GM19397 (cell line): Measurements from ENCODE around the gene ADAMTS16.

Experiments
- ATAC-seq: cut with Tn5 transposase; IDR thresholded peaks from one replicate; pipeline ENCODE4 v1.9.1; 2021; ENCODE audit warnings: mild to moderate bottlenecking, moderate library complexity; ENCODE audit not compliant: unreplicated experiment

The ADAMTS16 gene

DNA sequence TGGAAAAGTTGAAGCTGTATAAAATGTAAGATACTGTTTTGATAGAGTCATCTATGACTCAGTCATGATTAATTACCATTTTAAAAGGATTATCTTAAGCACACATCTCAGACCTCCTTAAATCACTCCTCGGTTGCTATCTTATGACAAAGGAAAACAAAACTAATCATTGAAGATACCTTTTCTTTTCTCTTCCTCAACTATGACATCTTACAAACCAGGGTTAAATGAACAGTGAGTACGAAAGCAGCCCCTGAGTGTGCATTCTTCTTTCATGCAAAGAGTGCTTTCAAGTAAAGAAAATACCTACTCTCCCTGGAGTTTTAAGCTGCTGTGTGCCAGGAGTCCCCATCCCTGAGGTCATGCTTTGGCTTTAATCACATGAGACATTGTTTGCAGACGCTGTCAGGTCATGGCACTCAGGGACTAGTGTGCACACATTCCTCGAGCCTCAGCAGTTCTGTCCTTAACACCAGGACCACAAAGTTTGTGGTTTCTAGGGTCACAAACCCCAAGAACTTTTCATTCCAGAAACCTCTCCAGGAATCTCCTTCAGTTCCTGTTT, 195.7 kb downstream of the ADAMTS16 start:
- ATAC-seq = no peak

DNA sequence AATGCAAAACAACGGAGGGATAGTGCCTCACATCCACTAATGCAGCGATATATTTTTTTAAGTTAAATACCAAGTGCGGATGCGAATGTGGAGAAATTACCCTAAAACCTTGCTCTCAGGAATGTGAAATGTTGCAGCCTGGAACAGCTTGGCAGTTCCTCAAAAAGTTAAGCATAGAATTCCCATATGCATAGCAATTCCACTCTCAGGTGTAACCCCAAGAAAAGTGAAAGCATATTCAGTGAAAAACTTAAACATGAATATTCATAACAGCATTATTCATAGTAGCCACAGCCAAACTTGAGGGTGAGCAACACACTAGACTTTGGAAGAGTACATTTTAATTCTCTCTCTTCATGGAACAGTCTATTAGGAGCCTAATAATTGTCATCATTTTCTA, 199.1 kb downstream of the ADAMTS16 start:
- ATAC-seq = no peak

DNA sequence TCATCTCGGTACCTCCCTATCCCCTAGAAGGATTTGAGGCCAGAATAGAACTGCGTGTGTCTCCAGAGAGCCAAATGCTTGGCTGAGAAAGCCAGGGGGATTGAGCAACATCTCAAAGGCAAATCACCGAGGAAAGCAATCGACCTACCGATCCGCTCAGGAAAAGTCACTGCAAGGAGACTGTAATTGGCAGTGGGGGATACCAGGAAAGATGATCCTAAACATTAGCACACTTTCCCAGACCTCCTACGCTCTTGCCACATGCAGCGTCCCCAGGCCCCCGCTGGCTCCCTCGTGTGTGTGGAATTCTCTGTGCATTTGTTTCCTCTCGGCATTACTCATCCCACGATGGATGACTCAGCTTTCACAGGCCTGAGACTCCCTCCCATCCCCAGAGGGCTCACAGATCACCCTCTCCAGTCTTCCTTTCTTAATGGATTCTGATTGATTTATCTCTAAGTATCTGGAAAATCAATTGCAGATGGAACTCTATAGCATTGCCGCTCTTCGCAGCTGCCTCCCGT, 200.1 kb downstream of the ADAMTS16 start:
- ATAC-seq = no peak

DNA sequence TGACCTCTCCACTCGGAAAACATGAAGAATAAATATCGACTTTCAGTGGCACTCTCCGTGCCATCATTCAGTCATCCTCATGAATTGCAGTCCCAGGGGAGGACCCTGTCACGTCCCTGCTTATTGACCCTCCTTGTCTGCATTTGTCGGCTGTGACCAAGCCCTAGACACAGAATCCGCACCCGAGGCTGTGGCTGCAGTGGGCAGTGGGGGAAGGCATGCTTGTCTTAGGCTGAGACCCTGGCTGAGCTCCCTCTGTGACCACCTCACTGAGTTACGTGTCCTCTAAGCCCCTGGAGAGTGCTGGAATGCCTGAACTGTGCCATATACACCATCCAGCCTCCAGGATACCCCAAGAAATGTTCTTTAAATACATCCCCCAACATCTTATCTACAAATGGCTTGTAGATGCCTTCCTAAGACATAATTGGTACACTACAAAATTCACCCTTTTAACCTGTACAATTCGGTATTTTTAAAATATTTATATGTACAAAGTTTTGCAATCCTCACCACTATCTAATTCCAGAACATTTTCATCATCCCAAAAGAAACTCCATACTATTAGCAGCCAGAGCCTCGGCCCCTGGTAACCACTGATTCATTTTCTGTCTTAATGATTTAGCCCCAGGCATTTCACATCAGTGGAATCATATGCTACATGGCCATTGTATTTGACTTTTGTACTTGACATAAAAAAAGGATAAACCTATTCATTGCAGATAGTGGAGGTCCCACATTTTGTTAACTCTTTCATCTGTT, 201.6 kb downstream of the ADAMTS16 start:
- ATAC-seq = no peak

DNA sequence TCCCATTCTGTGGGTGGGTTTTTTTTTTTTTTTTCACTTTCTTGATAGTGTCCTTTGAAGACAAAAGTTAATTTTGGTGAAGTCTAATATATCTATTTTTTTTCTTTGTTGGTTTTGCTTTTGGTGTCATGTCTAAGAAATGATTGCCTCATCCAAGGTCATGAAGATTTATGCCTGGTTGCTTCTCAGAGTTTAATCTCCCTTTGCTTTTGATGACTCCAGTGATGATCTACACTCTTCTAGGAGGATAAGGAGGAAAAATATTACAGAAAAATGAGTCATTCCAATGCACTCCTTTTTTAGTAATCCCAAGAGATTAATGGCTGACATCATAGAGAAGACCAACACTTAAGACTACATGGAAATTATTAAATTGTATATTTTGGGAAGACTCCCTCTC, 202.7 kb downstream of the ADAMTS16 start:
- no peak for ATAC-seq

DNA sequence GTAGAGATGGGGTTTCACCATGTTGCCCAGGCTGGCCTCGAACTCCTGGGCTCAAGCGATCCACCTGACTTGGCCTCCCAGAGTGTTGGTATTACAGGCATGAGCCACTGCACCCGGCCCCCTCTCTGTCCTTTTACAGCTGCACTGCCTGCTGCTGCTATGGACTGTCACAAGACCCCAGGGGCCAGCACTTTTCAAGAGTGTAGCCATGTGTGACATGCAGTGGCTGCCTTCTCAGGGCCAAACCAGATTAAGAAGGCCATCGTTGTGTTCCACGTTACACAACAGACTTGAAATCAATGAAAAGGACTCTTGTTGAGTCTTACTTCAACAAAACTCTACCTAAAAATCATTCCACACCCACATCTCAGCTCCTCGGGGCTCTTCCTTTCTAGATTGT, 203.4 kb downstream of the ADAMTS16 start:
- ATAC-seq = no peak

DNA sequence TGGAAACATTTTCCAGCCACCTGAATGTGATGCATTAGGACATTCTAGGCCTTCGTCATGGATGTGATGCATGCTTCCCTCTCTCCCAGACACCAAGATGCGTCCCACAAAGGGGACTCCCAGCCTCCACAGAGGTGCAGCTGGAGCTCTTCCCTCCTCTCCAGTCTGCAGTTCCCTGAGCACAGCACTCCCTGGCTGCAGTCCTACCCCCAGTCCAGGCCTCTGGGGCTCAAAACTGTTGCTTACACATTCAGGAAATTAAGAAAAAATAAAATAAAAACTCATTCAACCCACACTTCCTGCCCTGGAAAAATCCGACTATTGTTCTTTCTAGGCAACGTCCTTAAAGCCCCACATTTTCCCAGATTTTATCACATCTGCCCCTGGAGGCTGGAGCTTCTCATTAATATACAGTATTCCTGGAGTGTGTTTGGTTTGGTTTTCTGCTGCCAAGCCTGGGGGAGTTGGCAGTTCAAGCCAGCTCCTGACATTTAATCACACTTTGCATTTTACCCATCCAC, 204.0 kb downstream of the ADAMTS16 start:
- ATAC-seq = no peak

DNA sequence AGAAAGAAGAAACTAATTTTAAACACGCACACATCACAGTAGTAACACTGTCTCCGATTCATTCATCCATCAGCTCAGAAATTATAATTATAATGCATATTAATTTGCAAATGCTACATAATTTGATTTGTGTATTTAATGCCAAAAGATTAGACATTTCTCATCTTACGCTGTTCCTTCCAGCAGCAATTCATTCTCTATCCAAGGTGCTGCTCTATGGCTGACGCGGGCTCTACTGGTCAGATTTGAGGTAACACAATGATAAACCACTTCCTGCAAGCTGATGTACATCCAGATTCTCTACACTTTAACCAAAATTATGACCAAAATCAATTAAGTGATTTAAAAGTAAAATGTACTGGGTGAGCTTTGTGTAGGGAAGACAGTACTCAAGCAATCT, 204.5 kb downstream of the ADAMTS16 start:
- no peak for ATAC-seq

DNA sequence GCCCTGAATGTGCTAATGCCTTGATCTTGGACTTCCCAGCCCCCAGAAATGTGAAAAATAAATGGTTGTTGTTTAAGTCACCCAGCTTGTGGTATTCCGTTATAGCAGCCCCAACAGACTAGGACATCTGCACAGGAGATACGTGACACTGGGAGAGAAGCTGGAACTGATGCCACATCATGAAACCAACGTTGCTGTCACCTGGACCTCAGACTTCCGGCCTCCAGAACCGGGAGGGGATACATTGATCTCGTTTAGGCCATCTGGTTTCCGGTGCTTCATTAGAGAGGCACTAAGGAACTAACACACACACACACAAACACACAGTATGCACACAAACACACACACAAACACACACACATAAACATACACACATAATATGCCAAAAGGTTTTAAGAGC, 207.3 kb downstream of the ADAMTS16 start:
- no peak for ATAC-seq

DNA sequence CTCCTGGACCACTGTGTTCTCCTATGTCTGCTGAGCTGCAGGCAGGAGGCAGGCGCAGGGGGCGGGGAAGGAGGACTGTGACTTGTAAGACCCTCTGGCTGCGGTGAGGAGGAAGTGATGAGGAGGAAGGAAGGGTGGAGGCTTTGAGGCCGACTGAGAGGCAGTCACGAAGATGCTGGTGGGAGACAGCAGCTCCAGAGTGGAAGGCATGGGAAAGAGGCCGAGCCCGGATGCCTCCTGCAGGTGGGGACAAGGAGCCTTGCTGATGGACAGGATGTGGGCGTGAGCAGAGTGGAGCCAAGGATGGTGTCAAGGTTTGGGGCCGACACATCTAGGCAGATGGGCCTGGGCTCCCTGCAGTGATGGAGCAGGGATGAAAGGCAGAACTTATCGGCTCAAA, 208.0 kb downstream of the ADAMTS16 start:
- no peak for ATAC-seq

DNA sequence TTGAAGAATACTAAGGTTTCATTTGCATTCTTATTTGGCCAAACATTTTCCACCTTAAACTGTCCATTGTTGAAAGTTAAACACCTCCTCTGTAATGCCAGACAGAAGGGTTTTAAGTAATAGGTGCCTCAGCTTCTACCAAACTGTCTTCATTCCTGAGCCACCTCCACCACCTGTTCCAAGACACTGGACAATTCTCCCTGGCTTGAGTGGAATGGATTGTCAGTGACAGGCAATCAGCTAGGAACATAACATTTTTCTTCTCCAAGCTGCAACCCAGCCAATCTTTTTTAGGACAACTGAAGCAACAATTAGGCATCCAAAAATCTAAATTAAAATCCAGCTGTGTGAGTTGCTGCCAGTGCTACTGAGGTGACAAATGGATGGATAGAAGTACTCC, 208.4 kb downstream of the ADAMTS16 start:
- no peak for ATAC-seq

DNA sequence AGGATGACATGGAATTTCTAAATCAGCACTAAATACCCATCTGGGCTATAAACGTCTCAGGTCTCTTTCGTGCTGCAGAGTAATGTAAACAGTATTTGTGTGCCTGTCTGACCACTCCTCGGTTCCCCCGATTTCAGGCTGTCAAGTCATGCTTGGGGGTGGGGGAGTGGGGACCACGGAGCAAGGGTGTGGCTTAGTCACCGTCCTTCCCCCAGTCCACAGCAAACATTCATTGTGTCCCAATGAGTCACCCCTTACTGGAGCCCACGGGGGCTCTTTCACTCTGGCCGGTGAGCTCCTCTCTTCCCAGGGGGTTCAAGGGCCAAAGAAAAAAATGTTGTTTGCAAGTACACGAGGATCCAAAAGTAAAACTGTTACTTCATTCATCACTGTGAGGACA, 210.0 kb downstream of the ADAMTS16 start:
- ATAC-seq = no peak

DNA sequence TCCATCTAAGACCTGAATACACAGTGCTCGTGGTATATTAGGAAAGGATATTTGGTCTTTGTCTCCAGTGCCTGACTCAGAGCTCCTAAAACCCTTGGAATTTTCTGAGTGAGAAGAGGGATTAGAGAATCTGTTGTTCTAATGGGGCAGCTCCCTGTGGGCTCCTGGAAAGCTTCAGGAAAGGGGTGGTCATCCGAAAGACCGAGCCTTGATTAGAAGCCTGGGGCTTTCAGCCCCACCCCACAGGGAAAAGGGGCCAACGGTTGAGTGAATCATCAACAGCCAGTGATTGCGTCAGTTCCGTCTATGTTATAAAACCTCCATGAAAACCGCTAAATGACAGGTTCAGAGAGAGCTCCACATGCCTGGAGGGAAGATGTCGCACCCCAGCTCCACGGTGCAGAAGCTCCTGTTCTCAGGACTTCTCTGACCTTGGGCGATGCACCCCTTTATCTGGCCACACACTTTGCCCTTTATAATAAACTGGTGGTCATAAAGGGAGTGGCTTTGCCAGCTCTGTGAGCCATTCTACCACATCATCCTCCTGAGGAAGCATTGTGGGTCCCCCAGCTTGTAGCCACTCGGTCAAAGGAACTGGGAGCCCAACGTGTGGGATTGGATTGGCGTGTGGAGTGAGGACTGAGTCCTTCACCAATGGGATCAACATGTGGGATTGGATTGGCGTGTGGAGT, 211.3 kb downstream of the ADAMTS16 start:
- ATAC-seq = no peak

DNA sequence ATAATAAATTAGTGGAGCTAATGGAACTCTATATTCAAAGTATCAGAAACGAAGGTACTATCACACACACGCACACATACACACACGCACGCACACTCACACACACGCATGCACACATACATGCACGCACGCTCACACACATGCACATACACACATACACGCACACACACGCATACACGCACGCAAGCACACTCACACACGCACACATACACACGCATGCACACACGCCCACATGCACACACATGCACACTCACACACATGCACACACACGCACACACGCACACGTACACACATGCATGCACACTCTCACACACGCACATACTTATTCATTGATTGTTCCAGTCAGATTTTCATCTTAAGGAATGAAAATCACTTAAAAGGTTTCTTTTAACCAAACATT, 212.5 kb downstream of the ADAMTS16 start:
- no peak for ATAC-seq

DNA sequence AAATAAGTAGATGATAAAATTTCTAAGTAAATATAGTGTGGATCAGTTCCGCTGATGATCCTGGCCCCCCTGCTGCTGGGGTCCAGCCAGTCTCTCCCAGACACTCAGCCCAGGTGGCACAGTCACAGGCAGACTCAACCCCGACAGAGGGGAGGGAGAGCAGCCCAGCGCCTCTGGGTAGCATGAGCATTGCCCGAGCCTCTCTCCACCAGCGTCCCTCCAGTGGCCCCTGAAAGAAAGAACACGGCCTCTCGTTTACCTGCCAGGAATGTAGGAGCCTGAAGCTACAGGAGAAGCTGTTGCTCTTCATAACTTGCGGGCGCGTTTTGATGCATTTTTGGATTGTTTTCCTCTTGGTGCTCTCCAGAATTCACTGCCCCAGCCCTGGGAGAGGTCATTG, 213.6 kb downstream of the ADAMTS16 start:
- no peak for ATAC-seq

DNA sequence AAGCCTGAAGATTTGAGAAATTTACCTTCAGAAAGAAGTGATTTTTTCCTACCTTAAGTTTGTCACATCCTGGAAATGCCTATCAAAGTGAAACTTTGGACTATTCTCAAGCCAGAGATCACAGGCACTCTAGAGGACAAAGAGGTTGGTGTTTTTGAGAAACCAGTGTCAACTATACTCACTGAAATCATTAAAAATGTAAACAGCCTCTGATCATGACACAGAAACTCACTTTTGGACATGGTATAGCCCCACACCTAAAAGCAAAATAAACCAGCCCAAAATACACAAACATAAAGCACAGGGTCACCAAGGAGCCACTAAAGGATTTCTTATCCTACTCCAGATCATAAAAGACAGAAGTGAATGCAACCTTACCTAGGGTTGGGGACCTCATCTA, 216.6 kb downstream of the ADAMTS16 start:
- ATAC-seq = no peak

DNA sequence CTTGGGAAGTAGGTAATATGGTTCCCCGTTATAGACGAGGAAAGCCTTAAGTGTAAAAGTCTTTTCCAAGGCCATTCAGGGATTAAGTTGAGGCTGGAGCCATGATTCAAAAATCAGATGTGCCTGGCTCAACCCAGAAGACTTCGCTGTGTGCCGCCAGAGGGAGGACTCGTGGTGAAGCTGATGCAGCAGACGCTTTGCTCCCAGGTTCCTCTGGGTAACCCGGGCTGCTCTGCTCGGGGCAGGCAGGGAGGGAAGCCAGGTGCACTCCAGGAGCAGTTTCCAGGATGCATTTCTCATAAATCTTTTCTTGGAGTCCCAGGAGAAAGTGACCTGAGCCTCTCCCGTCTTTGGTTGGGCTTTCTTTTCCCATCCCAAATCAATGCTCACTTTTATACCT, 219.5 kb downstream of the ADAMTS16 start:
- no peak for ATAC-seq

DNA sequence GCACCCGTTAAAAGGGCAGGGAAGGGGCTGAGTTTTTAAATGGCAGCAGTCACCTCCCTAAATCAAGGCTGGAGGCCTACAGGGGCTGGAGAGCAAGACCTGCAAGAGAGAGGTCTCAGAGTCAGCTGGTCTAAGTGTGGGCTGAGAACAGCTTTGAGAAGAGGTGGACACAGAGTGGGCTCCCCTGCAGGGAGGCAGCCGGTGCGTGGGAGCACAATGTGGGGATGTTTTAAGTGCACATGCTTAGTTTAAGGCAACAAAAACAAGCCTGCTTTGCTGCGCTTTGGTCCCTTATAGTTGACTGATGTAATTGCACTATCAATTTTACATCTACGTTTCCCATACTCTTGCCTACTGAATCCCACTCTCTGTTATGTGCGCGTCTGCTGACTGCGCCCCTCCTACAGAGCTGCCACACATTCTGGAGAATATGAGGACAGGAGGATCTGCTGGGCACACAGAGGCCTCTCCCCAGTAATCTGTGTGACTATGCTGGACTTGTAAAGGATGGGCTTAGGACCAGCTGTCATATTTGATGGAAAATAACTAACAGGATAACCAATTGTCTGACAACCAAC, 220.3 kb downstream of the ADAMTS16 start:
- ATAC-seq = no peak

DNA sequence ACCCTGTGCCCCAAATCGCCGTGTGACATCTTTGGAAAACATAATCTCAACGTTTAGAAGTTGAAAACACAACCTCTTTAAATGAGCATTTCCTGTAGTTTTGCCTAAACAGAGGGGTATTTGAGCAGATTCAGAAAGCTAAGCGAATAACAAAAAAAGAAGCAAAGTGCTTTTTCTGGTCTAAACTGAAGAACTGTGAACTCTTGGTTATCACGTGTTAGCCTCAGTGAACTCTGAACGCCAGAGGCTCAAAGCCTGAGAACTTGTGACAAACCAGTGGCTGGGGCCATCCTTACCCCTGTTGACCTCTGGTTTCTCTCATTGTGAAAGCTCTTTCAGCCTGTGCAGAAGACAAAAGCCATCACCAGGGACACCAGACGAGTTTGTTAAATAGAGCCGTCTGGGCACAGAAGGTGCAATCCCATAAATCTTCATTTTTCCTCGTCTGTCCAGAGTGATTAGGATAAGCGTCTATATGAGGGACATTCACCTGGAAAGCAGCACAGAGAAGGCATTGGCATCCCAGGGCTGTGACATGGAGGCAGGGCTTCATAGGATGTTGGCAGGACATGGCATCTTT, 220.9 kb downstream of the ADAMTS16 start:
- ATAC-seq = no peak

DNA sequence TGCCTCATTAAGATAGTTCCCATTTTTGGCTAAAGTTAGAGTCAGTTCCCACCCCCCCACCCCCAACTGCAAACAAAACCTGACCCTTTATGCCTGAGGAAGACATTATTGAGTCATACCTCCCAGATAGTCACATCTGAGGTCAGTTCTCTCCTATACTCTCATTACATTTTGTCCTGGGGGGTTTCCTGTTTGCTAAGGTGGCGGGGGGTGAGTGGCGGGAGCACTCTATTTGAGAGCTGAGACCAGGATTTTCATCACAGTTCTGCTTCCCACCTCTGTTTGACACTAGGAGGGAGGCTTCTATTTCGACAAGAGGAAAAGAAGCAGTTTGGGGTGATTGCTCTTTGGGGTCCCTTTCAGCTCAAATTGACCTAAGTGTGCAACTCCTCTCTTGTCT, 222.9 kb downstream of the ADAMTS16 start:
- ATAC-seq = no peak

DNA sequence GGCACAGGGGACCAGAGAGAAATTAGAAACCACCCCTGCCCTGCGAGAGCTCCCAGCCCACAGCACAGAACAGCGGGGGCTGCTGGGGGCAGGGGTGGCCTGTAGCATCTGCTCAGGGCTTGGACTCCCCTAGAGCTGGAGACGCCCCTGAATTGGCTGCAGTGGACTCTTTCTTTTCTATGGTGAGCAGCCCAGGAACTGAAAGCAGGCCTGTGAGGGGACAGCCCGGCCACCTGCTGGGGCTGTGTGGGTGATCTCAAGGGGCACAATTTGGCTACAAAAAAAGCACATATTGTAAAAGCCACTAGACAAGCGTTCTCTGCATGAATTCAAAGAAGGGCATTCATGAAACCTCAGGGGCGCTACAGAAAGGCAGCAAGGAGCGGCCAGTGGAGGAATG, 224.8 kb downstream of the ADAMTS16 start:
- ATAC-seq = no peak
